Brain pericyte (primary cell): Measurements from ENCODE around the gene TSPAN3.

Experiments used
- DNase-seq: peaks from one replicate; pipeline ENCODE4 v3.0.0-alpha.2; 2012; ENCODE audit warnings: low read depth, low spot score

The TSPAN3 gene

GRCh38 chr15:77033729-77034671 lies 36.9 kb downstream of the TSPAN3 start:
- no peak for DNase-seq

GRCh38 chr15:77033417-77033728 lies 37.5 kb downstream of the TSPAN3 start:
- DNase-seq, result no peak

GRCh38 chr15:77032647-77033416 lies 38.1 kb downstream of the TSPAN3 start:
- no peak for DNase-seq

- no peak for DNase-seq
Observed at GRCh38 chr15:77032052-77032646, 38.8 kb downstream of the TSPAN3 start.

- DNase-seq, result no peak
Observed at GRCh38 chr15:77031376-77032050, 39.4 kb downstream of the TSPAN3 start.

- DNase-seq, result no peak
Observed at GRCh38 chr15:77030928-77031375, 40.0 kb downstream of the TSPAN3 start.

- DNase-seq, result no peak
Observed at GRCh38 chr15:77030048-77030927, 40.6 kb downstream of the TSPAN3 start.

- DNase-seq, result no peak
Observed at GRCh38 chr15:77029166-77030047, 41.5 kb downstream of the TSPAN3 start.

- no peak for DNase-seq
Observed at GRCh38 chr15:77028451-77029165, 42.3 kb downstream of the TSPAN3 start.

- no peak for DNase-seq
Observed at GRCh38 chr15:77027697-77028450, 43.0 kb downstream of the TSPAN3 start.

- no peak for DNase-seq
Observed at GRCh38 chr15:77027111-77027696, 43.7 kb downstream of the TSPAN3 start.

- DNase-seq, result no peak
Observed at GRCh38 chr15:77026501-77027110, 44.3 kb downstream of the TSPAN3 start.

- DNase-seq, result no peak
Observed at GRCh38 chr15:77025941-77026411, 44.9 kb downstream of the TSPAN3 start.

- no peak for DNase-seq
Observed at GRCh38 chr15:77025083-77025901, 45.6 kb downstream of the TSPAN3 start.

- DNase-seq, result no peak
Observed at GRCh38 chr15:77024273-77025082, 46.4 kb downstream of the TSPAN3 start.
